ENCODE measurements around the gene KLHL26.

DNA sequence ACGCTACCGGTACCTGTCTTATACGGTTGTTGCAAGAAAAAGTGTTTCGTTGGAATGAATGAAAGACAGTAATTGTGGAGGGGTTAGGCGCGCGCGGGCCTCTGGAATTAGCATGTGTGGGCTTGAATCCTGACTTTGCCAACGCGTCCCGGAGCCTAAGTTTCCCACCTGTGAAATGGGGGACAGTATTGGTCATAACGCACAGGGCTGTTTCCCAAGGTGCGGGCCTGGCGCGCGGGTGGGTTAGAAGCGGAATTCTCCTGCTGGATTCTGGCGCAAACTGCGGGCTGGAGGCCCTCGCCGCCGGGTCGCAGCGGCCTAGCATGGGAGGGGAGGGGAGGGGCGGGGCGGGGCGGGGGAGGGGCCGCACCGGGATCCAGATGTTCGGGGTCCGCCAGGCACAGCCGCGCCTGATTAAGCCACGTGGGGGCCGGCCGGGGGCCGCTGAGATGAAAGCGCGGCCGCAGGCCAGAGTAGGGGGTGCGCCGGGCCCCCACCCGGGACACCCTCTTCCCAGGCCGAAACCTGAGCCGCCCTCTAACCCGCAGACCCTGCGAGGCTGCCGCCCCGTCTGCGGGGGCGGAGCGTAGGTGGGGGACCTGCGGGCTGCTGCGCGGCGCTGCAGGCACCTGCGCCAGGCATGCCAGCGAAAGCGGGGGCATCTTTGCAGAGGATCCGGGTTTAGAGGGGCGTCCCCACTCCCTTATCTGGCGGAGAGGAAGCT, 25.3 kb upstream of the KLHL26 start:
- TF ChIP-seq ELF1 (IDR thresholded peaks at IDR 0.05; ENCODE audit: borderline replicate concordance, low read depth) (no peak), POLR2A (IDR thresholded peaks at IDR 0.05; ENCODE audit: borderline replicate concordance, extremely low read depth, insufficient read depth, insufficient read length) (no peak)

Data from HCT116 (cell line).